ENCODE measurements around the gene HOOK1.

DNA sequence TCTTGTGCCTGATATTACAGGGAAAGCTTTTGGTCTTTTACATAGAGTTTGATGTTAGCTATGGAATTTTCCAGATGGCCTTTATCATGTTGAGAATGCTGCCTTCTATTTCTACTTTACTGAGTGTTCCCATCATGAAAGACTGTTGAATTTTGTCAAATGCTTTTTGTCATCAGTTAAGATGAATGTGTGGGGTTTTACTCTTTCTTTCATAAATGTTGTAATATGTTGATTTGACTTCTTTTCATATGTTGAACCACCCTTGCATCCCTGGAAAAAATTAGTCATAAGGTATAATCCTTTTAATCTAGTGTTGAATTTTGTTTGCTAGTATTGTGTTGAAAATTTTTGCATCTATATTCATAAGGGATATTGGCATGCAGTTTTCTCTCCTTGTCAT lies 16.1 kb upstream of the HOOK1 start:
- TF ChIP-seq, protein P1, sequence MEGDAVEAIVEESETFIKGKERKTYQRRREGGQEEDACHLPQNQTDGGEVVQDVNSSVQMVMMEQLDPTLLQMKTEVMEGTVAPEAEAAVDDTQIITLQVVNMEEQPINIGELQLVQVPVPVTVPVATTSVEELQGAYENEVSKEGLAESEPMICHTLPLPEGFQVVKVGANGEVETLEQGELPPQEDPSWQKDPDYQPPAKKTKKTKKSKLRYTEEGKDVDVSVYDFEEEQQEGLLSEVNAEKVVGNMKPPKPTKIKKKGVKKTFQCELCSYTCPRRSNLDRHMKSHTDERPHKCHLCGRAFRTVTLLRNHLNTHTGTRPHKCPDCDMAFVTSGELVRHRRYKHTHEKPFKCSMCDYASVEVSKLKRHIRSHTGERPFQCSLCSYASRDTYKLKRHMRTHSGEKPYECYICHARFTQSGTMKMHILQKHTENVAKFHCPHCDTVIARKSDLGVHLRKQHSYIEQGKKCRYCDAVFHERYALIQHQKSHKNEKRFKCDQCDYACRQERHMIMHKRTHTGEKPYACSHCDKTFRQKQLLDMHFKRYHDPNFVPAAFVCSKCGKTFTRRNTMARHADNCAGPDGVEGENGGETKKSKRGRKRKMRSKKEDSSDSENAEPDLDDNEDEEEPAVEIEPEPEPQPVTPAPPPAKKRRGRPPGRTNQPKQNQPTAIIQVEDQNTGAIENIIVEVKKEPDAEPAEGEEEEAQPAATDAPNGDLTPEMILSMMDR (IDR thresholded peaks at IDR 0.05; ENCODE audit: low read length): no peak
- no peak for TF ChIP-seq EZH2 (IDR thresholded peaks at IDR 0.05; ENCODE audit: borderline replicate concordance, low read length)
